Dendritic cell treated with granulocyte-macrophage colony-stimulating factor and Interleukin-4, amounts not matched to agents 40 ng/mL and 50 ng/mL, for 4 days (primary cell): Measurements from ENCODE around the gene IL3.
A peak's percentile ranks its signal among the peaks of the same experiment; 100 is the strongest.

Experiments
- H3K27ac Mint-ChIP-seq: one replicate; pipeline ENCODE4 v1.8.0; 2022; ENCODE audit warnings: mild to moderate bottlenecking, mixed read lengths
- H3K27me3 Mint-ChIP-seq: one replicate; pipeline ENCODE4 v1.8.0; 2022; ENCODE audit warnings: mild to moderate bottlenecking, mixed read lengths
- H3K36me3 Mint-ChIP-seq: one replicate; pipeline ENCODE4 v1.8.0; 2022; ENCODE audit warnings: low read depth, mixed read lengths
- H3K4me1 Mint-ChIP-seq: one replicate; pipeline ENCODE4 v1.8.0; 2022; ENCODE audit warnings: low read depth, mixed read lengths
- H3K4me3 Mint-ChIP-seq: one replicate; pipeline ENCODE4 v1.8.0; 2022; ENCODE audit warnings: mild to moderate bottlenecking, moderate library complexity, mixed read lengths
- H3K9me3 Mint-ChIP-seq: one replicate; pipeline ENCODE4 v1.8.0; 2022; ENCODE audit warnings: mixed read lengths
- intact Hi-C: fragments of 100-400 bp; cut with micrococcal nuclease; formaldehyde crosslinking; loops from one replicate; pipeline ENCODE4 v1.15.0; 2022

IL3 gene, protein sequence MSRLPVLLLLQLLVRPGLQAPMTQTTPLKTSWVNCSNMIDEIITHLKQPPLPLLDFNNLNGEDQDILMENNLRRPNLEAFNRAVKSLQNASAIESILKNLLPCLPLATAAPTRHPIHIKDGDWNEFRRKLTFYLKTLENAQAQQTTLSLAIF

GRCh38 chr5:132060501-132061161 lies at the start of gene IL3:
Gene IL3 (plus strand): TSS chr5:132060655. CDS start chr5:132060707, 52 bp downstream.
- no peaks in the 10 kb centered on the region for H3K36me3 Mint-ChIP-seq
- H3K27me3 Mint-ChIP-seq, result peaks cover 30% of the 10 kb centered on the region
- H3K4me3 Mint-ChIP-seq, result no peak within 1 kb of the TSS
- intact Hi-C loops, result loop anchor here (10.0 kb wide), 1 partner anchor 174 kb away; no protein-coding TSS in a partner anchor
- H3K9me3 Mint-ChIP-seq, result no peaks in the 10 kb centered on the region
- H3K27ac Mint-ChIP-seq, result no peak within 1 kb of the TSS
- no peaks in the 10 kb centered on the region for H3K4me1 Mint-ChIP-seq

DNA sequence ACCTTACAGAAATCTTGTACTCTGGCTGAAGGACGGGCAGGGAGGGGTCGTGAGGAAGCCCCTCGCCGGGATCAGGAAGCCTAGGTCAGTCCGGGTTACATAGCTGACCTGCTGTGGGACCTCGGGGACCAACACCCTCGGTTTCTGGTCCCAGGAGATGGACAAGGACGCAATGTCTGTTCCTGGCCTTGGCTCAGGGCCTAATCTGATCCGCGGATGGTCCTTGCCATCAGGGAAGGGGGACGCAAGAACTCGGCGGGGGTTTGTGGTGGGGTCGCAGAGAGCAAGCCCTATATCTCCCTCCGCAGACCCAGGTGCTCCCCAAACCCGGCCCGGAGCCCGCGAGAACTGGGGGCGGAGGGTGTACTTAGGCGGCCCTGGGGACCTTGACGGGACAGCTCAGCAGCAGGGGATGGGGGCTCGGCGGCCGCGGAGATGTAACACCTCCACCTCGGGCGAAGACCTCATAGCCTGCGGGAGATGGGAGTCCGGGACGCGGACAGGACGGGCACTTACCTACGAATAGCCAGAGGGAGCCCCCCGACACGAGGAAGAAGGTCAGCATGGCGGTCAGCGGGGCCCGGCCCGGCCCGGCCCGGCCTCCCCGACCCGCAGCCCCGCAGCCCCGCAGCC lies 49.4 kb upstream of the IL3 start:
- H3K4me3 Mint-ChIP-seq, result peak overlapping the region; percentile 72
- intact Hi-C loops, result no loop called here
- no peaks in the 10 kb centered on the region for H3K36me3 Mint-ChIP-seq
- no peak overlapping the region for H3K27ac Mint-ChIP-seq
- H3K27me3 Mint-ChIP-seq, result peaks cover 74% of the 10 kb centered on the region
- H3K4me1 Mint-ChIP-seq, result peaks cover 11% of the 10 kb centered on the region
- H3K9me3 Mint-ChIP-seq, result no peaks in the 10 kb centered on the region

DNA sequence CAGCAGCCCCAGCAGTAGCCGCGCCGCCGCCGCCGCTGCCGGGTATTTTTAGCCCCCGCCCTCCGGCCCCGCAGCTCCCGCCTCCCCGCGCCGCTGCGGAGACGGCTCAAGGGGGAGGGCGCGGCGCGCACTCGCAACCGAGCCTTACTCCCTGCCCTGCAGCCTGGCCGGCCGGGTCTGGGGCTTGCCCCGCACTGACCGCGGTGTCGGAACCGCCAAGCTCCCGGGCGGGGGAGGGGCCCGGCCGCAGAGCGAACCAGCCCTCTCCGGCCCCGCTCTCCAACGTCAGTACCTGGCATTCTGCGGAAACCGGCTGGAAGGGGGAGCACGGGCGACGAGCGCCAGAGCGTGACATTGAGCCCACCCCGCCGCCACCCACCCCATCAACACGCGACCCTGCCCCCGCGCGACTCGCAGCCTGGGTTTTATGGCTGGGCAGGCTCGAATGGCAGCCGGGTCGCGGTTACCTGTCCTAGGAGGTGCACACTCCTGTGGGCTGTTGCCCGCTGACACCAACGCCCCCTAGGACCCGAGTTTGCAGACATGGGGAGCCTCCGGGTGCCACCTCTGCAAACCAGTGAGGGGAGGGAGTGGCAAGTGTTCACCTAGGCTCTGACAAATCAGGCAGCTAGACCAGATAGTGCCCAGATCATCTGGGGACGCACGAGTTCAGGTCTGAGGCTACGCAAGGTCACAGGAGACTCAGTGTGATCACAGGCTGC lies 48.7 kb upstream of the IL3 start, which contains the start of gene ACSL6:
Gene ACSL6, minus strand, starts transcription at position 37 of the 722 bp plus-strand sequence. CDS start 105 bp downstream, outside the sequence.
- H3K27ac Mint-ChIP-seq, result no peak within 1 kb of the TSS
- peaks cover 81% of the 10 kb centered on the region for H3K27me3 Mint-ChIP-seq
- H3K4me1 Mint-ChIP-seq, result peaks cover 11% of the 10 kb centered on the region
- intact Hi-C loops, result no loop called here
- peak within 1 kb of the TSS; percentile 72 for H3K4me3 Mint-ChIP-seq
- H3K9me3 Mint-ChIP-seq, result no peaks in the 10 kb centered on the region
- no peaks in the 10 kb centered on the region for H3K36me3 Mint-ChIP-seq

DNA sequence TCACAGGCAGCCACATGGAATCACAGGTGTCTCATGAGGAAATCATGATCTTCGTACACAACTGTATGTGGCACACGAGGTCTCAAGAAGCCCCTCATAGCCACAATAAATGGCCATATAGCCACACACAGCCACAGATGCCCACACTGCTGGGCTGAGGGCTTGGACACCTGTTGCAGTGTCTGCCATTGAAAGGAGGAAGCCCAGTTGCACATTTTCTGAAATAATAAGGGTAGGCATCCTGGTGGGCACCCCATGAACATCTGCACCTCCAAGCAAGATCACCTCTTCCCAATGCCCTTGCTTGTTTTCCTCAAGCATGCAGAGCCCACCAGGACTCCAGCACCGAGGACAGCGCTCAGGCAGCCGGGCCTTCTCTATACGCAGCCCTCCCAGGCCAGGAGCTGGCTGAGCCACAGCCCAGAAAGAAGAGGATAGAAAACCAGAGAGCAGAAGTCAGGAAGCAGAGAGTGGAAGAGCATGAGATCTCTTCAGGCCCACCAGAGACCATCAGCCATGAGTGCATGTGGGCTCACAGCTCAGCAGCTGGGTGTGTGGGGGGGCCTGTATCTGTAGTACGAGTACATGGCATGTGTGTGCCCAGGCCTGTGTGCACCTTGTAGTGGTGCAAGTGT lies 48.0 kb upstream of the IL3 start:
- H3K9me3 Mint-ChIP-seq, result no peaks in the 10 kb centered on the region
- H3K4me1 Mint-ChIP-seq, result peaks cover 11% of the 10 kb centered on the region
- no peaks in the 10 kb centered on the region for H3K36me3 Mint-ChIP-seq
- H3K27me3 Mint-ChIP-seq, result peaks cover 86% of the 10 kb centered on the region
- H3K27ac Mint-ChIP-seq, result no peak overlapping the region
- intact Hi-C loops, result no loop called here
- H3K4me3 Mint-ChIP-seq, result no peak overlapping the region

DNA sequence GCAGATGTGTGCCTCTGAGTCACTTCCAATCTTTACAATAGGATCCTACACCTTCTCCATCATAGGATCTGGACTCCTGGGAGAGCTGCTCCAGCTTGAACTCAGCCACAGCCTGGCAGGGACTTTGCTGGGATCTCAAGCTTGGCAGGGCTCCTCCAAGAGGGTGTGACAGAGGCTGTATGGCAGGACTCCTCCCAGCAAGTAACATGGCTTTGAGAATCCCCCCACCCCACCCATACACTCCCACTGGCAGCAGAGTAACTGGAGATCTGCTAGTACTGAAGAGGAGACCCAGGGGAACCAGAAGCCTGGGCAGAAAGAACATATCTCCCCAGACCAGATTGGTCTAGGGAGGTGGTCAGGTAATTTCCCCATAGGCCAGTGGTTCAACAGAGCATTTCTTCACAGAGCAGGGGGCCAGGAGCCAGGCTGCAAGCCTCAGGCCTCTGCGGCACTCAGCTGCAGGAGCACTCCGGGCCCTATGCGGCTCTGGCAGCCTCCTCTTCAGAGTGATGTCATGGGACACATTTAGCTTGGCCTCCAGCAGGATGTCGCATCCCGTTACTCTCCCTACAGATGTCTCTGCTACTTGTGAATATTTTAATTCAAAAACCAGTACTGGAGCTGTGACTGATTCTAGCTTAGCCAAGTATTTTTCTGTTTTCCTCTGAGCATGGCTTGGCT lies 47.3 kb upstream of the IL3 start:
- no peak overlapping the region for H3K4me3 Mint-ChIP-seq
- H3K36me3 Mint-ChIP-seq, result no peaks in the 10 kb centered on the region
- H3K4me1 Mint-ChIP-seq, result peaks cover 17% of the 10 kb centered on the region
- no peak overlapping the region for H3K27ac Mint-ChIP-seq
- intact Hi-C loops, result no loop called here
- H3K27me3 Mint-ChIP-seq, result peaks cover 89% of the 10 kb centered on the region
- no peaks in the 10 kb centered on the region for H3K9me3 Mint-ChIP-seq

- Mint-ChIP-seq H3K4me3 (no peak overlapping the region), H3K27me3 (peaks cover 86% of the 10 kb centered on the region), H3K36me3 (no peaks in the 10 kb centered on the region), H3K4me1 (peaks cover 17% of the 10 kb centered on the region), H3K27ac (no peak overlapping the region), H3K9me3 (no peaks in the 10 kb centered on the region)
- intact Hi-C loops, result no loop called here
Observed at GRCh38 chr5:132013711-132014110, 46.7 kb upstream of the IL3 start.

DNA sequence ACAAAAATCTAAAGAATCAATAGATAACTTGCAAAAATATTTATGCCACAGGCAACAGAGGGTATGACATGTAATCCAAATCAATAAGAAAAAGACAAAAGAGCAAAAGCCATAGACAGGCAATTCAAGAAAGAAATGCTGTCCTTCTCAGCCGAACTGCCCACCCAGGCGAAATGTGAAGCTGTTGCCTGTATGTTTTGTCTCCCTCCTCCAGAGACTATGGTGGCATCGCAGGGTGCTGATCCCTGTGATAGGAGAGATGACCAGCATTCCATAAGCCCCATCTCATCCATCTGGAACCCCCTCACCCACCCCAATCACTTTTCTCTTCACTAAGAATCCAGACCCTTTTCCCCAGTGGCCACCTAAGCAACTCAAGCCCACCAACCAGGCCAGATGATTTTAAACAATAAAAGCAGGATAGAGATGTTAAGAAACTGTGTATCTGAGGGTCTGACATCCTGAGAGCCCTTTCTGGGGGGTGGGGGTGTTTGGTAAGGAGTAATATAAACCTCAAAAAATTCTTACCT lies 43.7 kb upstream of the IL3 start:
- peaks cover 6% of the 10 kb centered on the region for H3K4me1 Mint-ChIP-seq
- no peaks in the 10 kb centered on the region for H3K36me3 Mint-ChIP-seq
- intact Hi-C loops, result no loop called here
- peaks cover 64% of the 10 kb centered on the region for H3K27me3 Mint-ChIP-seq
- H3K4me3 Mint-ChIP-seq, result no peak overlapping the region
- no peak overlapping the region for H3K27ac Mint-ChIP-seq
- no peaks in the 10 kb centered on the region for H3K9me3 Mint-ChIP-seq

DNA sequence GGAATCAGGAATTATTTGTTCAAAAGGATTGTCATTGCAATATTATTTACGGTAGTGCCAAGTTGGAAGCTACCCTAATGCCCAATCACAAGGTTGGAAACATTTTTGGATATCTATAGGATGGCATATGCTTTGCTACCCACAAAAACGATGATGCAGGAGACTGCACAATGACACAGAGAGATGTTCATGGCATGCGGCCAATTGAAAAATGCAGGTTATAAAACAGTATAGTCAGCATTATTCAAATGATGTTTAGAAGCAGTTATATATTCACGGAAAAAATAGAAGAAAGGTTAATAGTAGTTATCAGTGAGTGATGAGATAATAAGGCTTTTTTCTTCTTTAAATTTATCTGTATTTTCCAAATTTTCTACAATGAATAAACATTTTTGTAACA lies 43.1 kb upstream of the IL3 start:
- H3K27ac Mint-ChIP-seq, result no peak overlapping the region
- intact Hi-C loops, result no loop called here
- peaks cover 6% of the 10 kb centered on the region for H3K4me1 Mint-ChIP-seq
- H3K4me3 Mint-ChIP-seq, result no peak overlapping the region
- peaks cover 58% of the 10 kb centered on the region for H3K27me3 Mint-ChIP-seq
- no peaks in the 10 kb centered on the region for H3K9me3 Mint-ChIP-seq
- no peaks in the 10 kb centered on the region for H3K36me3 Mint-ChIP-seq

GRCh38 chr5:132017738-132018625 lies 42.5 kb upstream of the IL3 start:
- no peak overlapping the region for H3K27ac Mint-ChIP-seq
- H3K4me1 Mint-ChIP-seq, result peaks cover 6% of the 10 kb centered on the region
- no peaks in the 10 kb centered on the region for H3K36me3 Mint-ChIP-seq
- intact Hi-C loops, result no loop called here
- H3K27me3 Mint-ChIP-seq, result peaks cover 53% of the 10 kb centered on the region
- H3K9me3 Mint-ChIP-seq, result no peaks in the 10 kb centered on the region
- no peak overlapping the region for H3K4me3 Mint-ChIP-seq

GRCh38 chr5:132019337-132019736 lies 41.1 kb upstream of the IL3 start:
- Mint-ChIP-seq H3K4me3 (no peak overlapping the region), H3K27ac (no peak overlapping the region), H3K36me3 (no peaks in the 10 kb centered on the region), H3K27me3 (peaks cover 42% of the 10 kb centered on the region), H3K9me3 (no peaks in the 10 kb centered on the region), H3K4me1 (peaks cover 6% of the 10 kb centered on the region)
- intact Hi-C loops, result no loop called here

DNA sequence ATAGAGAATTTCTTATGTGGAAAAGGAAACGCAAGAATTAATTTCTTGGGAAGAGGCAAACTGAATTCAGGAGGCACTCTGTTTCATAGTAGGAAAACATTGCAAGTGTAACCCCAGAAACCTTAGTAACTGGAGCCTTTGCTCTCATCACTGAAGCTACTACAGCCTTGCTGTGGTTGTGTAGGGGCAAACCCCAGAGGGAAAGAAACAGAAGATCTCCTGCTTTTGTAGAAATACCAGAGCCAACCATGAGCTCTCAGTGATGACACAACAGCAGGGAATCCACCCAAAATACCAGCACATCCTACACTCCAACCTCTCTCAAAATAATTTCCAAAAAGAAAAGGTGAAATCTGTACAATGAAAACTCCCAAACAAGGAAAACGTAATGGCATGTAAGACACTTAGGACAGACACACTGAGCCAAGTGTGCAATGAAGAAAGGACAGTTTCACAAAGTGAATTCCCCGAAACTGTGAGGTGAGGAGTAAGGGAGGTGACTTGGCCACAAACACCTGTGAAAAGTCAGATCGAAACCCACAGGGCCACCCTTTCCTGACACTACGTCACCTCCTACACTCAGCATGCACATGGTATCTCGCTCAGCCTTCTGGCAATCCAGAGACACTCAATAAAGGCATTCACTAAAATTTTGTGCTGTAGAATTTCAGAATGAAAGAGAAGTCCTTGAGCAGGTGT lies 40.4 kb upstream of the IL3 start:
- intact Hi-C loops, result no loop called here
- Mint-ChIP-seq H3K4me3 (no peak overlapping the region), H3K9me3 (no peaks in the 10 kb centered on the region), H3K36me3 (no peaks in the 10 kb centered on the region), H3K27me3 (peaks cover 38% of the 10 kb centered on the region), H3K27ac (no peak overlapping the region), H3K4me1 (peaks cover 6% of the 10 kb centered on the region)
